ENCODE measurements around the gene ACADM.
"Not testable (repeated sequence)": the region's sequence is repeated elsewhere in the genome, so short reads cannot be mapped to it uniquely, and the experiment has no call there.

Gene ACADM

DNA sequence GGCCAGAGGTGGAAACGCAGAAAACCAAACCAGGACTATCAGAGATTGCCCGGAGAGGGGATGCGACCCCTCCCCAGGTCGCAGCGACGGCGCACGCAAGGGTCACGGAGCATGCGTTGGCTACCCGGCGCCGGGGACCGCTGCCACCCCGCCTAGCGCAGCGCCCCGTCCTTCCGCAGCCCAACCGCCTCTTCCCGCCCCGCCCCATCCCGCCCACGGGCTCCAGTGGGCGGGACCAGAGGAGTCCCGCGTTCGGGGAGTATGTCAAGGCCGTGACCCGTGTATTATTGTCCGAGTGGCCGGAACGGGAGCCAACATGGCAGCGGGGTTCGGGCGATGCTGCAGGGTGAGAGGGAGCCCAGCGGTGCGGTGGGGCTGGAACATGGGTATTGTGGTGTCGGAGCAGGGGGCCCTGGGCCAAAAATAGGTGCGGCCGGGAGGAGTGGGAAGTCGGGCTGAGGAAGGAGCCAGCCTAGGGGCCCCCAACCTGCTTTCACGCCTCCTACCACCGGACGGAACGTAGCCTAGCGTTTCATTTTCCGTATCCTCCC is at the start of gene ACADM:
ACADM (plus strand) TSS at position 238 of the 551 bp plus-strand sequence; CDS start at position 317, 79 bp downstream.
- WGBS (ENCODE audit: insufficient coverage, insufficient read length): no CpG with 5 or more reads among the region's 48 CpGs
- no peaks in the 10 kb centered on the region for H3K27me3 ChIP-seq (ENCODE audit: control insufficient read depth, insufficient read depth, low read length)
- H3K4me1 ChIP-seq (ENCODE audit: control insufficient read depth, insufficient read depth, low read length): peaks cover 1% of the 10 kb centered on the region
- peak within 1 kb of the TSS; percentile 83 for H3K4me3 ChIP-seq (ENCODE audit: low read length)
- no peaks in the 10 kb centered on the region for H3K36me3 ChIP-seq (ENCODE audit: control insufficient read depth, insufficient read depth, low read length)
- peak; percentile 39 for DNase-seq (ENCODE audit: low read depth, low spot score)
- H3K27ac ChIP-seq (ENCODE audit: low read length): no peak within 1 kb of the TSS
- no peaks in the 10 kb centered on the region for H3K9me3 ChIP-seq (ENCODE audit: control insufficient read depth, insufficient read depth, low read length)

DNA sequence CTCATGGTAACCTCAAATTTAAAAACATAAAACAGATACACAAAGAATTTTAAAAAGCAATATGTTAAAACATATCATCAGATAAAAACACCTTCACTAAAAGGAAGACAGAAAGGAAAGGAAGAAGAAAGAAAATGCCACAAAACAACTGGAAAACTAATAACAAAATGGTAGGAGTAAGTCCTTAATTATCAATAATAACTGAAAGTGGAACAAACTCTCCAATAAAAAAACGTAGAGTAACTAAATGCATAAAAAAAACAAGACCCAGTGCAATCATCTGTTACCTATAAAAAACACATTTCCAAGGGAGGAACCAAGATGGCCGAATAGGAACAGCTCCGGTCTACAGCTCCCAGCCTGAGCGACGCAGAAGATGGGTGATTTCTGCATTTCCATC is 47.1 kb upstream of the ACADM start:
- Histone ChIP-seq H3K9me3 (ENCODE audit: control insufficient read depth, insufficient read depth, low read length) (no peaks in the 10 kb centered on the region), H3K27ac (ENCODE audit: low read length) (no peak overlapping the region), H3K27me3 (ENCODE audit: control insufficient read depth, insufficient read depth, low read length) (no peaks in the 10 kb centered on the region), H3K4me1 (ENCODE audit: control insufficient read depth, insufficient read depth, low read length) (no peaks in the 10 kb centered on the region; the same call in 1 of the 2 replicates), H3K36me3 (ENCODE audit: control insufficient read depth, insufficient read depth, low read length) (no peaks in the 10 kb centered on the region), H3K4me3 (ENCODE audit: low read length) (no peak overlapping the region; the same call in 1 of the 2 replicates)
- no CpG with 5 or more reads among the region's 5 CpGs for WGBS (ENCODE audit: insufficient coverage, insufficient read length)
- no peak for DNase-seq (ENCODE audit: low read depth, low spot score)

DNA sequence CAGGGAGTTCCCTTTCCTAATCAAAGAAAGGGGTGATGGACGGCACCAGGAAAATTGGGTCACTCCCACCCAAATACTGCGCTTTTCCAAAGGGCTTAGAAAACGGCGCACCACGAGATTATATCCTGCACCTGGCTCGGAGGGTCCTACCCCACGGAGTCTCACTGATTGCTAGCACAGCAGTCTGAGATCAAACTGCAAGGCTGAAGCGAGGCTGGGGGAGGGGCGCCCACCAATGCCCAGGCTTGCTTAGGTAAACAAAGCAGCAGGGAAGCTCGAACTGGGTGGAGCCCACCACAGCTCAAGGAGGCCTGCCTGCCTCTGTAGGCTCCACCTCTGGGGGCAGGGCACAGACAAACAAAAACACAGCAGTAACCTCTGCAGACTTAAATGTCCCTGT is 46.5 kb upstream of the ACADM start:
- H3K27ac ChIP-seq (ENCODE audit: low read length); DNase-seq (ENCODE audit: low read depth, low spot score); H3K27me3 ChIP-seq (ENCODE audit: control insufficient read depth, insufficient read depth, low read length); H3K9me3 ChIP-seq (ENCODE audit: control insufficient read depth, insufficient read depth, low read length); H3K4me1 ChIP-seq (ENCODE audit: control insufficient read depth, insufficient read depth, low read length); H3K36me3 ChIP-seq (ENCODE audit: control insufficient read depth, insufficient read depth, low read length): not testable (repeated sequence)
- peak overlapping the region; percentile 7; the same call in 1 of the 2 replicates for H3K4me3 ChIP-seq (ENCODE audit: low read length)
- no CpG with 5 or more reads among the region's 10 CpGs for WGBS (ENCODE audit: insufficient coverage, insufficient read length)

- Histone ChIP-seq H3K4me3 (ENCODE audit: low read length) (no peak overlapping the region), H3K27me3 (ENCODE audit: control insufficient read depth, insufficient read depth, low read length) (no peaks in the 10 kb centered on the region), H3K27ac (ENCODE audit: low read length) (no peak overlapping the region), H3K4me1 (ENCODE audit: control insufficient read depth, insufficient read depth, low read length) (no peaks in the 10 kb centered on the region), H3K9me3 (ENCODE audit: control insufficient read depth, insufficient read depth, low read length) (no peaks in the 10 kb centered on the region), H3K36me3 (ENCODE audit: control insufficient read depth, insufficient read depth, low read length) (no peaks in the 10 kb centered on the region)
- no peak for DNase-seq (ENCODE audit: low read depth, low spot score)
Observed at GRCh38 chr1:75690547-75690946, 34.0 kb upstream of the ACADM start.

GRCh38 chr1:75693551-75693950 is 31.0 kb upstream of the ACADM start:
- Histone ChIP-seq H3K36me3 (ENCODE audit: control insufficient read depth, insufficient read depth, low read length) (no peaks in the 10 kb centered on the region), H3K9me3 (ENCODE audit: control insufficient read depth, insufficient read depth, low read length) (no peaks in the 10 kb centered on the region), H3K4me1 (ENCODE audit: control insufficient read depth, insufficient read depth, low read length) (no peaks in the 10 kb centered on the region), H3K27ac (ENCODE audit: low read length) (no peak overlapping the region), H3K27me3 (ENCODE audit: control insufficient read depth, insufficient read depth, low read length) (no peaks in the 10 kb centered on the region), H3K4me3 (ENCODE audit: low read length) (no peak overlapping the region)
- WGBS (ENCODE audit: insufficient coverage, insufficient read length): no CpG with 5 or more reads among the region's 3 CpGs
- DNase-seq (ENCODE audit: low read depth, low spot score): no peak

DNA sequence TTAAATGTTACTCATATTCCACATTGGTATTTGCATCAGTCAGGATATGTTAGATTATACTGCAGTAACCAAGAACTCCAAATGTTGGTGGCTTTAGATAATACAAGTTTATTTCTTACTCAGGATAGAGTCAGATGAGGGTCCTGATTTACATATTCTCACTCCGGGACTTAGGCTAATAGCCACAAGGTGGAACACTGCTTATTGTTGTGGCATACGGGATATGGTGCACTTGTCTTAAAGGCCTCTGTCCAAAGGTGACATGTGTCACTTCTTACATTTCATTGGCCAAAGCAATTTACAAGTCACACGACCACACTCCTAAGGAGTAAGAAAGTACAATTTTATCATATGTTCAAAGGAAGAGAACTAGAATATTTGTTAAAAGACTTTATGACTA is 28.5 kb upstream of the ACADM start:
- no CpG with 5 or more reads among the region's 3 CpGs for WGBS (ENCODE audit: insufficient coverage, insufficient read length)
- no peaks in the 10 kb centered on the region for H3K4me1 ChIP-seq (ENCODE audit: control insufficient read depth, insufficient read depth, low read length)
- no peak overlapping the region for H3K4me3 ChIP-seq (ENCODE audit: low read length)
- no peak overlapping the region for H3K27ac ChIP-seq (ENCODE audit: low read length)
- DNase-seq (ENCODE audit: low read depth, low spot score): no peak
- H3K27me3 ChIP-seq (ENCODE audit: control insufficient read depth, insufficient read depth, low read length): no peaks in the 10 kb centered on the region
- H3K36me3 ChIP-seq (ENCODE audit: control insufficient read depth, insufficient read depth, low read length): no peaks in the 10 kb centered on the region
- no peaks in the 10 kb centered on the region for H3K9me3 ChIP-seq (ENCODE audit: control insufficient read depth, insufficient read depth, low read length)

DNA sequence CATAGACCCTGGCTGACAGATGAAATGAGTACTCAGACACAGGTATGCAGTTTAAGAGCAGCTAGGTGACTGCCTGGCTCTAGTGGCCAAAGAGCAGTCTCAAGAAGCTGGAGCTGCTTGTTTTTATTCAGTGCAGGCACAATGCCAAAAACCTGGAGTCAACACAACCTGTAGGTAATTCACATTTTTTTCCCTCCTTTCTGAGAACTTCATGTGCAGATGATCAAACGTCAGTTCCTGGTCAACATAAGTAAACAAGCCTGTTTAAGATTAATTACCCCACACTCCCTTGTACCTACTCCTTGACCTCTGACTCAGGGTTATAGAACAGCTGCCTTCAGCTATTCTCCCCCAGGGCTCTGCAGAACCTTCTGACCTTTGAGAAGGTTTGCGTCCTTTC is 17.3 kb upstream of the ACADM start:
- no peak overlapping the region for H3K4me3 ChIP-seq (ENCODE audit: low read length)
- H3K27ac ChIP-seq (ENCODE audit: low read length): no peak overlapping the region
- no peaks in the 10 kb centered on the region for H3K36me3 ChIP-seq (ENCODE audit: control insufficient read depth, insufficient read depth, low read length)
- H3K4me1 ChIP-seq (ENCODE audit: control insufficient read depth, insufficient read depth, low read length): no peaks in the 10 kb centered on the region; the same call in 1 of the 2 replicates
- H3K27me3 ChIP-seq (ENCODE audit: control insufficient read depth, insufficient read depth, low read length): no peaks in the 10 kb centered on the region
- no peak for DNase-seq (ENCODE audit: low read depth, low spot score)
- H3K9me3 ChIP-seq (ENCODE audit: control insufficient read depth, insufficient read depth, low read length): no peaks in the 10 kb centered on the region
- WGBS (ENCODE audit: insufficient coverage, insufficient read length): no CpG with 5 or more reads among the region's 2 CpGs

GRCh38 chr1:75708910-75709309 is 15.6 kb upstream of the ACADM start:
- no peak for DNase-seq (ENCODE audit: low read depth, low spot score)
- Histone ChIP-seq H3K4me3 (ENCODE audit: low read length) (no peak overlapping the region), H3K36me3 (ENCODE audit: control insufficient read depth, insufficient read depth, low read length) (no peaks in the 10 kb centered on the region), H3K27me3 (ENCODE audit: control insufficient read depth, insufficient read depth, low read length) (no peaks in the 10 kb centered on the region), H3K9me3 (ENCODE audit: control insufficient read depth, insufficient read depth, low read length) (no peaks in the 10 kb centered on the region), H3K27ac (ENCODE audit: low read length) (no peak overlapping the region), H3K4me1 (ENCODE audit: control insufficient read depth, insufficient read depth, low read length) (no peaks in the 10 kb centered on the region; the same call in 1 of the 2 replicates)
- WGBS (ENCODE audit: insufficient coverage, insufficient read length): no CpG with 5 or more reads among the region's 2 CpGs

DNA sequence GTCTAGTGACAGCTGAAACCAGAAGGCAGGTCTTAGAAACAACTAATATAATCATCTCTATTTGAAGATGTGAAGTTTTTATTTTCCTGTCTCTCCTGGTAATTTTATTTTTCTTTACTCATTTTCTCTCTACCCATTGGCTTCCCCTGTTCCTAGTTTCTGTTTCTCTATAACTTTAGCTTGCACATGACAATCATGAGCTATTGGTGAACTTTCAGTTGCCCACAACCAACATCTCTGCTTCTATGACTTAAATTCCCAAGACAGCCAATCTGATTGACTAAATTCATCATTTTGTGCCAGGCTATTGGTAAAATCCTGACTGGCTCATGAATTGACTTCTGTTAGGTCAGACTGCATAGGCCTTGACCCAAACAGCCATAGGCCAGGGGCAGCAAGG is 13.7 kb upstream of the ACADM start:
- Histone ChIP-seq H3K27ac (ENCODE audit: low read length) (no peak overlapping the region), H3K36me3 (ENCODE audit: control insufficient read depth, insufficient read depth, low read length) (no peaks in the 10 kb centered on the region), H3K27me3 (ENCODE audit: control insufficient read depth, insufficient read depth, low read length) (no peaks in the 10 kb centered on the region), H3K4me3 (ENCODE audit: low read length) (no peak overlapping the region), H3K4me1 (ENCODE audit: control insufficient read depth, insufficient read depth, low read length) (no peaks in the 10 kb centered on the region; the same call in 1 of the 2 replicates), H3K9me3 (ENCODE audit: control insufficient read depth, insufficient read depth, low read length) (no peaks in the 10 kb centered on the region)
- DNase-seq (ENCODE audit: low read depth, low spot score): no peak

GRCh38 chr1:75711846-75712245 is 12.7 kb upstream of the ACADM start:
- H3K27ac ChIP-seq (ENCODE audit: low read length): no peak overlapping the region
- H3K27me3 ChIP-seq (ENCODE audit: control insufficient read depth, insufficient read depth, low read length): no peaks in the 10 kb centered on the region
- H3K4me1 ChIP-seq (ENCODE audit: control insufficient read depth, insufficient read depth, low read length): no peaks in the 10 kb centered on the region; the same call in 1 of the 2 replicates
- DNase-seq (ENCODE audit: low read depth, low spot score): no peak
- H3K4me3 ChIP-seq (ENCODE audit: low read length): no peak overlapping the region
- no peaks in the 10 kb centered on the region for H3K9me3 ChIP-seq (ENCODE audit: control insufficient read depth, insufficient read depth, low read length)
- H3K36me3 ChIP-seq (ENCODE audit: control insufficient read depth, insufficient read depth, low read length): no peaks in the 10 kb centered on the region

GRCh38 chr1:75712306-75712705 is 12.2 kb upstream of the ACADM start:
- Histone ChIP-seq H3K36me3 (ENCODE audit: control insufficient read depth, insufficient read depth, low read length) (no peaks in the 10 kb centered on the region), H3K4me1 (ENCODE audit: control insufficient read depth, insufficient read depth, low read length) (no peaks in the 10 kb centered on the region; the same call in 1 of the 2 replicates), H3K9me3 (ENCODE audit: control insufficient read depth, insufficient read depth, low read length) (no peaks in the 10 kb centered on the region), H3K27me3 (ENCODE audit: control insufficient read depth, insufficient read depth, low read length) (no peaks in the 10 kb centered on the region), H3K4me3 (ENCODE audit: low read length) (no peak overlapping the region), H3K27ac (ENCODE audit: low read length) (no peak overlapping the region)
- DNase-seq (ENCODE audit: low read depth, low spot score): no peak
